Endothelial cell of umbilical vein (primary cell): ENCODE results near the gene TMC2. TPM values are rescaled to one million over a fixed set of nuclear protein-coding genes. Genes with fewer than 3 reads are reported as not detected.

Experiments used
- BruUV-seq: library from RNA; stranded (reverse); fragments of 400-500 nt; replicated peaks from 2 replicates; lab custom pipeline; 2021; lab: Mats Ljungman, UMichigan
- CTCF ChIA-PET: fragments of 300-600, 350-600 bp; sonication (Branson Sonifier 250); formaldehyde crosslinking; loops from one replicate; lab custom pipeline; 2021; ENCODE audit warnings: antibody characterized with exemption, inconsistent platforms; lab: Charles Lee
- POLR2A ChIA-PET: fragments of 300-600, 350-600 bp; sonication (Branson Sonifier 250); formaldehyde crosslinking; loops from one replicate; lab custom pipeline; 2021; ENCODE audit warnings: antibody characterized with exemption, inconsistent platforms; lab: Charles Lee
- DNase-seq: peaks from one replicate; pipeline ENCODE4 v3.0.0-alpha.2; 2011; ENCODE audit warnings: low read depth, low spot score
- FAIRE-seq: peaks from 2 replicates; lab custom pipeline; 2011; peaks lifted over from hg19 to GRCh38; lab: Jason Lieb, UNC
- H2AFZ ChIP-seq: 2 replicates; pipeline ENCODE4 v1.6.0; 2012; ENCODE audit warnings: low read depth, low read length, control low read depth, inconsistent platforms
- H3K27ac ChIP-seq: 2 replicates; pipeline ENCODE4 v1.5.1; 2011; ENCODE audit warnings: low read depth, mild to moderate bottlenecking, control low read depth, low read length, moderate library complexity; ENCODE audit not compliant: insufficient read depth
- H3K27me3 ChIP-seq, 2 experiments: 2 replicates each; pipeline versions ENCODE4 v1.6.0 to v1.6.1; 2011; ENCODE audit warnings: low read length in 2 of 2, mixed read lengths in 1 of 2; ENCODE audit not compliant: control insufficient read depth in 2 of 2, insufficient read depth in 2 of 2
- H3K36me3 ChIP-seq, 2 experiments: 2 replicates in 1 of 2; 3 replicates in 1 of 2; pipeline ENCODE4 v1.5.1; 2011; ENCODE audit warnings: low read length in 2 of 2, mild to moderate bottlenecking in 1 of 2, moderate library complexity in 1 of 2; ENCODE audit not compliant: control insufficient read depth in 2 of 2, insufficient read depth in 2 of 2; ENCODE audit errors: extremely low read depth in 1 of 2
- H3K4me1 ChIP-seq: 3 replicates; pipeline ENCODE4 v1.5.1; 2011; ENCODE audit warnings: mild to moderate bottlenecking, low read length; ENCODE audit not compliant: control insufficient read depth, insufficient read depth; ENCODE audit errors: extremely low read depth
- H3K4me2 ChIP-seq: 2 replicates; pipeline ENCODE4 v1.6.1; 2011; ENCODE audit warnings: low read length, control low read depth, mixed read lengths; ENCODE audit not compliant: insufficient read depth
- H3K4me3 ChIP-seq, 3 experiments: fragments of 200-600 bp in 1 of 3; sonication (generic), shearing (Covaris generic) in 1 of 3; replicated peaks in 1 of 3; 2 replicates each; pipeline ENCODE4 v1.5.1; 2011 to 2016; ENCODE audit warnings: control low read depth in 3 of 3, low read length in 3 of 3, mild to moderate bottlenecking in 2 of 3, inconsistent platforms in 1 of 3, low read depth in 1 of 3, moderate library complexity in 1 of 3; ENCODE audit not compliant: insufficient read depth in 1 of 3
- H3K79me2 ChIP-seq: 2 replicates; pipeline ENCODE4 v1.6.0; 2012; ENCODE audit warnings: low read length, inconsistent platforms; ENCODE audit not compliant: control insufficient read depth, insufficient read depth
- H3K9ac ChIP-seq: replicated peaks from 2 replicates; pipeline ENCODE3; 2011; ENCODE audit warnings: low read length, control low read depth; ENCODE audit not compliant: insufficient read depth; ENCODE audit errors: extremely low read depth
- H3K9me1 ChIP-seq: replicated peaks from 3 replicates; pipeline ENCODE4 v1.6.0; 2011; ENCODE audit warnings: mild to moderate bottlenecking, low read length; ENCODE audit not compliant: control insufficient read depth, insufficient read depth; ENCODE audit errors: extremely low read depth
- H3K9me3 ChIP-seq: replicated peaks from 2 replicates; pipeline ENCODE4 v1.5.1; 2012; ENCODE audit warnings: low read length, inconsistent platforms; ENCODE audit not compliant: control insufficient read depth, insufficient read depth
- H4K20me1 ChIP-seq: replicated peaks from 2 replicates; pipeline ENCODE3; 2011; ENCODE audit warnings: mild to moderate bottlenecking, low read length; ENCODE audit not compliant: control insufficient read depth, insufficient read depth; ENCODE audit errors: extremely low read depth
- EZH2 ChIP-seq: IDR thresholded peaks from 2 replicates; pipeline ENCODE4 v1.6.1; 2012; ENCODE audit warnings: borderline replicate concordance, low read depth, mild to moderate bottlenecking, moderate library complexity, low read length, inconsistent platforms; ENCODE audit not compliant: severe bottlenecking
- FOS ChIP-seq: IDR thresholded peaks from 2 replicates; pipeline ENCODE4 v1.6.1; 2011; ENCODE audit warnings: mild to moderate bottlenecking, low read length, moderate library complexity, borderline replicate concordance; ENCODE audit not compliant: insufficient read depth
- GATA2 ChIP-seq: IDR thresholded peaks from 2 replicates; pipeline ENCODE4 v1.7.0; 2011; ENCODE audit warnings: low read depth, mild to moderate bottlenecking, moderate library complexity, mixed read lengths, low read length; ENCODE audit not compliant: insufficient read length, insufficient read depth
- JUN ChIP-seq: IDR thresholded peaks from 2 replicates; pipeline ENCODE4 v1.6.1; 2011; ENCODE audit warnings: borderline replicate concordance, low read depth; ENCODE audit not compliant: insufficient read length, insufficient read depth
- MYC ChIP-seq: IDR thresholded peaks from one replicate; pipeline ENCODE4 v1.6.1; 2011; ENCODE audit warnings: mild to moderate bottlenecking, low read depth, low read length
- POLR2A ChIP-seq: IDR thresholded peaks from 2 replicates; pipeline ENCODE4 v1.6.1; 2012; ENCODE audit warnings: low read depth, mild to moderate bottlenecking, control low read depth, low read length
- POLR2AphosphoS5 ChIP-seq: IDR thresholded peaks from 2 replicates; pipeline ENCODE4 v1.6.1; 2012; ENCODE audit warnings: low read depth, mild to moderate bottlenecking, control low read depth, low read length, moderate library complexity; ENCODE audit not compliant: insufficient read depth
- dilution Hi-C: fragments of 300-500 bp; cut with MboI; formaldehyde crosslinking; loops from one replicate; pipeline ENCODE4 v1.15.0; 2019; ENCODE audit warnings: low sequenced_read_pairs; ENCODE audit not compliant: extremely low pct_ligation_motif_present
- intact Hi-C: fragments of 100-400 bp; cut with micrococcal nuclease; formaldehyde crosslinking; loops from one replicate; pipeline ENCODE4 v1.10.0; 2022
- polyA plus RNA-seq, 4 experiments: library from polyadenylated mRNA; depleted of rRNA in 3 of 4; stranded (reverse) in 3 of 4; unstranded in 1 of 4; fragments of >200 nt; gene quantifications; 2 replicates each; pipeline versions ENCODE4 v1.2.1 to v1.2.3, GENCODE V29; 2011 to 2012; ENCODE audit warnings: missing spikeins in 1 of 4
- total RNA-seq: library from RNA; stranded (reverse); gene quantifications from 2 replicates; pipeline ENCODE4 v1.2.3, GENCODE V29; 2021
- TF ChIP-seq, protein P1 (sequence below), 2 donors: IDR thresholded peaks; 1 replicate in 1 of 2; 2 replicates in 1 of 2; pipeline ENCODE4 v1.5.1; 2011; ENCODE audit warnings: low read length in 2 of 2, mild to moderate bottlenecking in 2 of 2, moderate library complexity in 2 of 2, control low read depth in 1 of 2, inconsistent platforms in 1 of 2, low read depth in 1 of 2; ENCODE audit not compliant: insufficient read depth in 1 of 2; ENCODE audit errors: extremely low read depth in 1 of 2
- TF ChIP-seq, protein P2 (sequence below): IDR thresholded peaks from 2 replicates; pipeline ENCODE4 v1.6.1; 2011; ENCODE audit not compliant: insufficient read depth, insufficient read length

The TMC2 gene
- total and polyA plus RNA-seq, 2 donors (not counting 3 experiments of a cell fraction or from before 2014, with no cell fraction given) = not detected

DNA sequence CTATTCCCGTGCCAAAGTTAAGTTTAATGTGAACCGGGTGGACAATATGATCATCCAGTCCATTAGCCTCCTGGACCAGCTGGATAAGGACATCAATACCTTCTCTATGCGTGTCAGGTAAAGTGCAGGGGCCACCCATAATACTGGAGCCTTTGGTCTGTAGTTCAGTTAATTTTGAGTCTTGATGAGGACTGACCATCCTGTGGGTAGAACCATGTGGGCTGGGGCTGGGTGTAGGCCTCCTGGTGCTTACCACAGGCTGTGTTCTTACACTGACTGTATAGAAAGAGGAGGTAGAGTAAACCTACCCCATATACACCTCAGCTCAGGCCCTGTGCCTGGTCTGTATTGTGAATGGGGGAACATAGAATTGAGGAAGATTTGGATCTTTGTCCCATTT lies 118.5 kb downstream of the TMC2 start:
- Histone ChIP-seq H3K27ac (no peak overlapping the region), H3K4me1 (peaks cover 25% of the 10 kb centered on the region), H3K9me3 (no peaks in the 10 kb centered on the region), H3K9ac (no peak overlapping the region), H3K4me2 (peak overlapping the region; percentile 68), H3K36me3 (peaks cover 33 to 46% of the 10 kb centered on the region in 2 experiments), H2AFZ (no peak overlapping the region), H3K4me3 (peak overlapping the region in 1 of 3 experiments; percentile 98), H3K9me1 (no peaks in the 10 kb centered on the region), H3K27me3 (no peaks in the 10 kb centered on the region), H3K79me2 (peaks cover 58% of the 10 kb centered on the region), H4K20me1 (peaks cover 3% of the 10 kb centered on the region)
- dilution Hi-C loops (no loop called here), intact Hi-C loops (loop anchor here (5.0 to 10.0 kb wide), 2 partner anchors 148 to 550 kb away; partner anchors contain the start of genes STK35 and ZNF343)
- FAIRE-seq (no peak), DNase-seq (no peak)
- BruUV-seq = no TSS peak
- POLR2A ChIA-PET = interaction anchor here (0.8 kb wide), 1 partner anchor 9 kb away, joined by 3 read pairs; the partner anchor contains the start of gene IDH3B
- CTCF ChIA-PET = no interaction called here
- TF ChIP-seq GATA2 = no peak

DNA sequence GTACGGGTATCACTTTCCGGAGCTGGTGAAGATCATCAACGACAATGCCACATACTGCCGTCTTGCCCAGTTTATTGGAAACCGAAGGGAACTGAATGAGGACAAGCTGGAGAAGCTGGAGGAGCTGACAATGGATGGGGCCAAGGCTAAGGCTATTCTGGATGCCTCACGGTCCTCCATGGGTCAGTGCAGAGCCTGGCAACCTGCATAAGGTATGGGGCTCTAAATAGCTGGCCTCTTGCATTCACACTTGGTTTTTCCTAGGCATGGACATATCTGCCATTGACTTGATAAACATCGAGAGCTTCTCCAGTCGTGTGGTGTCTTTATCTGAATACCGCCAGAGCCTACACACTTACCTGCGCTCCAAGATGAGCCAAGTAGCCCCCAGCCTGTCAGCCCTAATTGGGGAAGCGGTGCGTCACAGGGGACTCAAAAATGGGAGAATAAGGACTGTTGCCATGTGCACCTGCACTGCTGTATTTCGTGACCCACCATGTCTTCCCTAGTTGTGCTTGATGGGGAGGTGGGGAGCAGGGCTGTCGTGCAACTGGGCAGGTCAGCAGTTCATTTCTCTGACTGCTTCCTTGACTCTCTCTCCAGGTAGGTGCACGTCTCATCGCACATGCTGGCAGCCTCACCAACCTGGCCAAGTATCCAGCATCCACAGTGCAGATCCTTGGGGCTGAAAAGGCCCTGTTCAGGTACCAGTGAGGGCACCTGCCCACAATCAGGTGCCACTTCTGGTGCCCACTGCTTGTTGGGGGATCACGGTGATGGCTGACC lies 119.2 kb downstream of the TMC2 start:
- no peak overlapping the region for H3K9ac ChIP-seq
- FAIRE-seq = no peak

More for the DNA sequence above, 119.2 kb downstream of the TMC2 start:
- intact Hi-C loops (loop anchor here (10.0 kb wide), 1 partner anchor 551 kb away; the partner anchor contains the start of gene STK35), dilution Hi-C loops (no loop called here)
- Histone ChIP-seq H3K4me1 (peaks cover 25% of the 10 kb centered on the region), H2AFZ (no peak overlapping the region), H3K4me3 (peak overlapping the region in 1 of 3 experiments; percentile 98), H3K27me3 (no peaks in the 10 kb centered on the region), H4K20me1 (peaks cover 3% of the 10 kb centered on the region), H3K9me3 (no peaks in the 10 kb centered on the region), H3K4me2 (peak overlapping the region; percentile 68), H3K27ac (no peak overlapping the region), H3K36me3 (peaks cover 33 to 51% of the 10 kb centered on the region in 2 experiments), H3K79me2 (peaks cover 58% of the 10 kb centered on the region), H3K9me1 (no peaks in the 10 kb centered on the region)
- BruUV-seq = no TSS peak
- DNase-seq = no peak
- ChIA-PET CTCF (no interaction called here), POLR2A (interaction anchor here (0.8 kb wide), 1 partner anchor 9 kb away, joined by 3 read pairs; the partner anchor contains the start of gene IDH3B)
- TF ChIP-seq MYC = no peak
- TF ChIP-seq JUN = no peak
- no peak for TF ChIP-seq POLR2A
- no peak for TF ChIP-seq FOS
- TF ChIP-seq, protein P1, sequence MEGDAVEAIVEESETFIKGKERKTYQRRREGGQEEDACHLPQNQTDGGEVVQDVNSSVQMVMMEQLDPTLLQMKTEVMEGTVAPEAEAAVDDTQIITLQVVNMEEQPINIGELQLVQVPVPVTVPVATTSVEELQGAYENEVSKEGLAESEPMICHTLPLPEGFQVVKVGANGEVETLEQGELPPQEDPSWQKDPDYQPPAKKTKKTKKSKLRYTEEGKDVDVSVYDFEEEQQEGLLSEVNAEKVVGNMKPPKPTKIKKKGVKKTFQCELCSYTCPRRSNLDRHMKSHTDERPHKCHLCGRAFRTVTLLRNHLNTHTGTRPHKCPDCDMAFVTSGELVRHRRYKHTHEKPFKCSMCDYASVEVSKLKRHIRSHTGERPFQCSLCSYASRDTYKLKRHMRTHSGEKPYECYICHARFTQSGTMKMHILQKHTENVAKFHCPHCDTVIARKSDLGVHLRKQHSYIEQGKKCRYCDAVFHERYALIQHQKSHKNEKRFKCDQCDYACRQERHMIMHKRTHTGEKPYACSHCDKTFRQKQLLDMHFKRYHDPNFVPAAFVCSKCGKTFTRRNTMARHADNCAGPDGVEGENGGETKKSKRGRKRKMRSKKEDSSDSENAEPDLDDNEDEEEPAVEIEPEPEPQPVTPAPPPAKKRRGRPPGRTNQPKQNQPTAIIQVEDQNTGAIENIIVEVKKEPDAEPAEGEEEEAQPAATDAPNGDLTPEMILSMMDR (IDR thresholded peaks at IDR 0.05; ENCODE audit: extremely low read depth in 1 of 2, insufficient read depth in 1 of 2, low read depth in 1 of 2, low read length in 2 of 2) = no peak
- TF ChIP-seq, protein P2, sequence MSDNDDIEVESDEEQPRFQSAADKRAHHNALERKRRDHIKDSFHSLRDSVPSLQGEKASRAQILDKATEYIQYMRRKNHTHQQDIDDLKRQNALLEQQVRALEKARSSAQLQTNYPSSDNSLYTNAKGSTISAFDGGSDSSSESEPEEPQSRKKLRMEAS = no peak
- no peak for TF ChIP-seq GATA2
- no peak for TF ChIP-seq POLR2AphosphoS5
- TF ChIP-seq EZH2 = no peak
